CD4-positive, CD25-positive, alpha-beta regulatory T cell (primary cell): ENCODE measurements around the gene CDH24. TPM values are rescaled to one million over a fixed set of nuclear protein-coding genes. Genes with fewer than 3 reads are reported as not detected.

Experiments
- polyA plus RNA-seq, 4 donors: library from polyadenylated mRNA; unstranded; fragments of 300-500 nt; fragmentation: Illumina TruSeq; gene quantifications; one replicate each; pipeline ENCODE4 v1.2.3, GENCODE V29; 2021
- total RNA-seq: library from RNA; stranded (reverse); gene quantifications from one replicate; pipeline ENCODE4 v1.2.3, GENCODE V29; 2022

Gene CDH24
- total and polyA plus RNA-seq, 5 donors from 2014 or later, result 0.17 to 2.9 (median 0.29) TPM

Other genes starting within 250 kb of the CDH24 start
- not detected for gene SLC7A7, start 242.1 kb downstream of the CDH24 start, total RNA-seq
- gene SLC7A7, start 242.1 kb downstream of the CDH24 start, polyA plus RNA-seq, result under 1 TPM; 0.21 to 0.61 (median 0.50) TPM
- gene MRPL52, start 227.6 kb downstream of the CDH24 start, total RNA-seq, result 35.7 TPM
- gene MRPL52, start 227.6 kb downstream of the CDH24 start, polyA plus RNA-seq, result 100 to 1,000 TPM; 129 to 148 (median 138) TPM
- gene MMP14, start 220.9 kb downstream of the CDH24 start, total RNA-seq, result 1.0 TPM
- not detected for gene MMP14, start 220.9 kb downstream of the CDH24 start, polyA plus RNA-seq
- gene LRP10, start 185.8 kb downstream of the CDH24 start, total RNA-seq, result 111 TPM
- 100 to 1,000 TPM in 1 of 4 donors, 10 to 100 TPM in 3; 78.7 to 108 (median 88.3) TPM for gene LRP10, start 185.8 kb downstream of the CDH24 start, polyA plus RNA-seq
- 11.1 TPM for gene REM2, start 174.3 kb downstream of the CDH24 start, total RNA-seq
- 1 to 10 TPM in 3 of 4 donors, under 1 TPM in 1; 0.61 to 2.6 (median 1.4) TPM for gene REM2, start 174.3 kb downstream of the CDH24 start, polyA plus RNA-seq
- 108 TPM for gene RBM23, start 138.4 kb downstream of the CDH24 start, total RNA-seq
- gene RBM23, start 138.4 kb downstream of the CDH24 start, polyA plus RNA-seq, result 10 to 100 TPM; 43.1 to 54.0 (median 46.7) TPM
- 19.3 TPM for gene PRMT5, start 128.1 kb downstream of the CDH24 start, total RNA-seq
- gene PRMT5, start 128.1 kb downstream of the CDH24 start, polyA plus RNA-seq, result 10 to 100 TPM; 37.4 to 43.3 (median 40.5) TPM
- 20.0 TPM for gene HAUS4, start 100.4 kb downstream of the CDH24 start, total RNA-seq
- gene HAUS4, start 100.4 kb downstream of the CDH24 start, polyA plus RNA-seq, result 10 to 100 TPM; 30.0 to 41.9 (median 37.0) TPM
- gene AJUBA, start 75.0 kb downstream of the CDH24 start, total RNA-seq, result 0.54 TPM
- 1 to 10 TPM in 1 of 4 donors, under 1 TPM in 3; 0.20 to 1.0 (median 0.71) TPM for gene AJUBA, start 75.0 kb downstream of the CDH24 start, polyA plus RNA-seq
- gene C14orf93, start 47.4 kb downstream of the CDH24 start, total RNA-seq, result 8.5 TPM
- 1 to 10 TPM; 4.7 to 7.5 (median 6.9) TPM for gene C14orf93, start 47.4 kb downstream of the CDH24 start, polyA plus RNA-seq
- 13.8 TPM for gene PSMB5, start 22.6 kb downstream of the CDH24 start, total RNA-seq
- 10 to 100 TPM; 28.2 to 50.9 (median 39.5) TPM for gene PSMB5, start 22.6 kb downstream of the CDH24 start, polyA plus RNA-seq
- not detected for gene PSMB11, start 15.3 kb downstream of the CDH24 start, total RNA-seq
- not detected for gene PSMB11, start 15.3 kb downstream of the CDH24 start, polyA plus RNA-seq
- gene ACIN1, start 37.6 kb upstream of the CDH24 start, total RNA-seq, result 340 TPM
- gene ACIN1, start 37.6 kb upstream of the CDH24 start, polyA plus RNA-seq, result 10 to 100 TPM in 1 of 4 donors, 1 to 10 TPM in 3; 6.8 to 10.1 (median 7.4) TPM
- gene C14orf119, start 38.0 kb upstream of the CDH24 start, total RNA-seq, result 13.6 TPM
- 100 to 1,000 TPM; 131 to 187 (median 156) TPM for gene C14orf119, start 38.0 kb upstream of the CDH24 start, polyA plus RNA-seq
- not detected for gene CIROP, start 47.5 kb upstream of the CDH24 start, total RNA-seq
- gene CIROP, start 47.5 kb upstream of the CDH24 start, polyA plus RNA-seq, result under 1 TPM in 1 of 4 donors, not detected in 3; 0.23 TPM
- not detected for gene CEBPE, start 61.7 kb upstream of the CDH24 start, total RNA-seq
- gene CEBPE, start 61.7 kb upstream of the CDH24 start, polyA plus RNA-seq, result under 1 TPM in 3 of 4 donors, not detected in 1; 0.14 to 0.29 (median 0.24) TPM
- not detected for gene SLC7A8, start 126.1 kb upstream of the CDH24 start, total RNA-seq
- gene SLC7A8, start 126.1 kb upstream of the CDH24 start, polyA plus RNA-seq, result 1 to 10 TPM in 3 of 4 donors, under 1 TPM in 1; 0.48 to 1.8 (median 1.1) TPM
- not detected for gene RNF212B, start 180.4 kb upstream of the CDH24 start, total RNA-seq
- gene RNF212B, start 180.4 kb upstream of the CDH24 start, polyA plus RNA-seq, result not detected
- gene HOMEZ, start 228.6 kb upstream of the CDH24 start, total RNA-seq, result 3.3 TPM
- 1 to 10 TPM; 4.7 to 7.4 (median 6.4) TPM for gene HOMEZ, start 228.6 kb upstream of the CDH24 start, polyA plus RNA-seq
- 33.2 TPM for gene PPP1R3E, start 245.3 kb upstream of the CDH24 start, total RNA-seq
- gene PPP1R3E, start 245.3 kb upstream of the CDH24 start, polyA plus RNA-seq, result 1 to 10 TPM; 2.5 to 4.6 (median 2.9) TPM
- gene BCL2L2, start 249.3 kb upstream of the CDH24 start, total RNA-seq, result 2.6 TPM
- gene BCL2L2, start 249.3 kb upstream of the CDH24 start, polyA plus RNA-seq, result not detected